Immature natural killer cell (primary cell): Measurements from ENCODE around the gene KRT222. TPM values are rescaled to one million over a fixed set of nuclear protein-coding genes. Genes with fewer than 3 reads are reported as not detected.
A peak's percentile ranks its signal among the peaks of the same experiment; 100 is the strongest.

Source experiments
- DNase-seq, 3 donors: peaks; one replicate each; pipeline ENCODE4 v3.0.0; 2022; ENCODE audit warnings: mixed read lengths in 1 of 3
- H3K27ac Mint-ChIP-seq, 6 donors: one replicate each; pipeline ENCODE4 v1.8.0; 2020; ENCODE audit warnings: mixed read lengths in 6 of 6, mild to moderate bottlenecking in 5 of 6, inconsistent platforms in 4 of 6, moderate library complexity in 3 of 6
- H3K27me3 Mint-ChIP-seq, 3 donors: one replicate each; pipeline ENCODE4 v1.8.0; 2020 to 2021; ENCODE audit warnings: low read depth in 3 of 3, mild to moderate bottlenecking in 3 of 3, mixed read lengths in 3 of 3, moderate library complexity in 3 of 3, inconsistent platforms in 1 of 3
- H3K36me3 Mint-ChIP-seq, 3 donors: one replicate each; pipeline ENCODE4 v1.8.0; 2020; ENCODE audit warnings: mixed read lengths in 3 of 3, inconsistent platforms in 2 of 3, mild to moderate bottlenecking in 2 of 3
- H3K4me1 Mint-ChIP-seq, 2 donors: one replicate each; pipeline ENCODE4 v1.8.0; 2020; ENCODE audit warnings: inconsistent platforms in 2 of 2, mild to moderate bottlenecking in 2 of 2, mixed read lengths in 2 of 2, moderate library complexity in 1 of 2
- H3K4me3 Mint-ChIP-seq, 5 donors: one replicate each; pipeline ENCODE4 v1.8.0; 2020; ENCODE audit warnings: mild to moderate bottlenecking in 5 of 5, mixed read lengths in 5 of 5, inconsistent platforms in 3 of 5, moderate library complexity in 3 of 5
- H3K9me3 Mint-ChIP-seq, 6 donors: one replicate each; pipeline ENCODE4 v1.8.0; 2020; ENCODE audit warnings: mild to moderate bottlenecking in 6 of 6, mixed read lengths in 6 of 6, inconsistent platforms in 4 of 6, moderate library complexity in 3 of 6
- polyA plus RNA-seq, 3 donors: library from polyadenylated mRNA; unstranded; fragments of 300-500 nt; fragmentation: Illumina TruSeq; gene quantifications; one replicate each; pipeline ENCODE4 v1.2.3, GENCODE V29; 2021

The KRT222 gene
- polyA plus RNA-seq, 3 donors from 2014 or later, result not detected

DNA sequence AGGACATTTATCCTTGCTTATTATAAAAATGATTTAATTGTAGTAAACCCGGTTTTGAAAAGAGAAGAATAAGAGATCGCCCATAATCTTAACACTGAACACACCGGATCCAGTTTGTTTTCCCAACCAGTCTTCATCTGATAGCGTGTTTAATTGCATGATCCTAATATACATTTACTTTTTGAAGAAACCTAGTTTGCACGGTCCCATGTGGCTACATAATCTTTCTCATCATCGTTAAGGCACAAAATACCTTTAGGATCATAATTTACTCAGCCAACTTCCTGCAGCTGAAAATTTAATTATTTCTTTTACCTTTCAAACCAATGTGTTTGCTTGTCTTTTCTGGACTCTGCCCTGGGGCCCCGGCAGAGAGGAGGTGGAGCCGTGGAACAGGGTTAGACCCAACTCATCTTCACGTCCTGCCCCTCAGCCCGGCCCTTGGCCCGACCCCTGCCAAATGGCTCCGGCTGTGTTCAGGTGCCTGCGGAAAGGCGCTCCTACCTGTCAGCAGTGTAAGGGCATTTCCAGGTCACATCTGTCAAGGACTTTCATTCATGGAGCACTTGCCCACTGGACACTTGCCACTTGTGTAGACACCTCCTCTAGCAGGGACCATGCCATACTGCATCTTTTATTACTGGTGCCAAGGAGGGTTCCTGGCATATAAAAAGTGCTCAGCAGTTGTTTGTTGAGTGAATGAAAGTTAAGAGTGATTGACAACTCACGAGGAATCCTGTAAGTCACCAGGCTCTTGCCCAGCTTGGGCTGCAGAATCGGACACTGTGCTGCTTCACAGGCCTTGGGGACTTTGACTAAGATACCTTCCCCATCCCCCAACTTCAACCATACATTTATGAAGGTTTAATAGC is 46.0 kb downstream of the KRT222 start:
- Mint-ChIP-seq H3K27me3 (peaks cover 1 to 9% (median 9%) of the 10 kb centered on the region in 3 donors), H3K36me3 (no peaks in the 10 kb centered on the region), H3K4me1 (peaks cover 21 to 31% of the 10 kb centered on the region in 2 donors), H3K4me3 (peak overlapping the region in 1 of 5 donors; percentile 82), H3K27ac (no peak overlapping the region), H3K9me3 (no peaks in the 10 kb centered on the region)
- DNase-seq, result no peak

DNA sequence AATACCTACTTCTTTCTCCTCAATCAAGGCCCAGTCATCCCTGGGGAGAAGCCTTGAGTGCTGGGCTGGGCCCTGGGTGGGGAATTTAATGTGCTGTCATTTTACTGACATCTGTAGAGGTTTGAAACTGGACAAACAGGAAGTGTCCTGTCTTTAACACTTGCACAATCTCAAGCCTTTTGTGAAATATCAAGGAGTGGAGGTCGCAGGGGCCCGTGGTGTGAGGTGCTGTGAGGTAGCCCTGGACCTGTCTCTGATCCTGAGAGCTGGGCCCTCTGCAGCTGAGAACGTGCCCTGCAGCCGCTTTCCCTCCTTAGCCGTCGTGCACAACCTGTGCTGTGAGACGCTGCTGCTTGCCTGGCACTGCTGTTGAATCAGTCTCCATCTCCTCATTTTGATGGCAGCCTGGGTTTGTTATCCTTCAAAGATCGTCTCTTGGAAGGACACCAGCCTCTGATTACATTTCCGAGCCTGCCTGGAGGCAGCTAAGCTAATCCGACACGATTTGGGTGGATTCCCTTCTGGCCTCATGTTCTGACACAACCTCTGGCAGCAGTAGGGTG is 47.2 kb downstream of the KRT222 start:
- peaks cover 1 to 10% (median 9%) of the 10 kb centered on the region in 3 donors for H3K27me3 Mint-ChIP-seq
- H3K27ac Mint-ChIP-seq, result peak overlapping the region in 1 of 6 donors; percentile 45
- no peaks in the 10 kb centered on the region for H3K9me3 Mint-ChIP-seq
- no peaks in the 10 kb centered on the region for H3K36me3 Mint-ChIP-seq
- no peak overlapping the region for H3K4me3 Mint-ChIP-seq
- H3K4me1 Mint-ChIP-seq, result peaks cover 17 to 26% of the 10 kb centered on the region in 2 donors
- no peak for DNase-seq

DNA sequence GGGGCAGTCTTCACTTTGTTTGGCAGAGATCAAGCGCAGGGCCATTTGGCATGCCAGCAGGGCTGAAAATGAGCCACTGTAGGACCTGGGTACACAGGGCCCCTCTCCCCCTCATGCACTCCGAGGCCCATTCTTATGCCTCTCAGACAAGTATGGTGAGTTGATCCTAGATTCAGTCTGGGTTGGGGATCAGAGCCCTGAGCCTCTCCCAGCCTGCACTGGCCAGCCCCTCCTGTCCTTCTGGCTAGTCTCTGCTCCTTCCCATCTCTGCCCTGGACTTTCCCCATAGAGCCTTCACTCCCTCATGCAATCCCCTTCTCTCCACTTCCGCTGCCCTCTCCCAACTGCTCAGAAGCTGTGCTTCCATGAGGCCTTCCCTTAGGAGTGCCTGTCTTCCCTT is 48.4 kb downstream of the KRT222 start:
- Mint-ChIP-seq H3K4me3 (no peak overlapping the region), H3K4me1 (peaks cover 8 to 16% of the 10 kb centered on the region in 2 donors), H3K27me3 (peaks cover 0 to 10% (median 9%) of the 10 kb centered on the region in 3 donors), H3K36me3 (no peaks in the 10 kb centered on the region), H3K27ac (peak overlapping the region in 1 of 6 donors; percentile 13), H3K9me3 (no peaks in the 10 kb centered on the region)
- no peak for DNase-seq

DNA sequence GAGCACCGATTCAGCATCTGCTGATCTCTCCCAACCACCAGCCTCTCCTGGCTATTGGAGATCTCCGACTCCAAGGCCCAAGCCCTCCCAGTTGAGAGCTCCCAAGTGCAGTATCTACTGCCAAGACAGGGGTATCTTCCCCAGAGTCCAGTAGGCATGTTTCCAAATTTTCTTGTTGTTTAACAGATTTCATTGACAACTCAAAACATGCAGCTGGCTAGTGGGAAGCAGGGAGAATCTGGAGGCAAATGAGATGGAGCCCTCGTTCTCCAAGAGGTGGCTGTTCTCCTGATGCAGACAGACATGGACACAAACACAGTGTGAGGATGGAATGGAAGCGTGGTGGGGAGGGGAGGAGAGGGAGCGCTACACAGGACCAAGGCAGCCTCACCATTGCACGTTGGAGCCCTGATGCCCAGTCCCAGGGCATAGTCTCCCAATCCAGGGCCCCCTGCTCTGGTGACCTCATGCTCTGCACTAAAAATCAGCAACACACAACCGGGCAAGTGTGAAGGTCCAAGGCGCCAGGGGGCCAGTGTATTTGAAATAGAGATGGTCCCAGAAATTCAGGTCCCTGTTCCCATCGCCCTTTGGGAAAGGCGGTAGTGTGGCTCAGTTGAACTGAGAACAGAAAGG is 49.0 kb downstream of the KRT222 start:
- Mint-ChIP-seq H3K9me3 (no peaks in the 10 kb centered on the region), H3K4me1 (peaks cover 8 to 16% of the 10 kb centered on the region in 2 donors), H3K36me3 (no peaks in the 10 kb centered on the region), H3K27ac (peak overlapping the region in 2 of 6 donors; percentile 42 to 74), H3K4me3 (no peak overlapping the region), H3K27me3 (peaks cover 0 to 10% (median 9%) of the 10 kb centered on the region in 3 donors)
- no peak for DNase-seq

DNA sequence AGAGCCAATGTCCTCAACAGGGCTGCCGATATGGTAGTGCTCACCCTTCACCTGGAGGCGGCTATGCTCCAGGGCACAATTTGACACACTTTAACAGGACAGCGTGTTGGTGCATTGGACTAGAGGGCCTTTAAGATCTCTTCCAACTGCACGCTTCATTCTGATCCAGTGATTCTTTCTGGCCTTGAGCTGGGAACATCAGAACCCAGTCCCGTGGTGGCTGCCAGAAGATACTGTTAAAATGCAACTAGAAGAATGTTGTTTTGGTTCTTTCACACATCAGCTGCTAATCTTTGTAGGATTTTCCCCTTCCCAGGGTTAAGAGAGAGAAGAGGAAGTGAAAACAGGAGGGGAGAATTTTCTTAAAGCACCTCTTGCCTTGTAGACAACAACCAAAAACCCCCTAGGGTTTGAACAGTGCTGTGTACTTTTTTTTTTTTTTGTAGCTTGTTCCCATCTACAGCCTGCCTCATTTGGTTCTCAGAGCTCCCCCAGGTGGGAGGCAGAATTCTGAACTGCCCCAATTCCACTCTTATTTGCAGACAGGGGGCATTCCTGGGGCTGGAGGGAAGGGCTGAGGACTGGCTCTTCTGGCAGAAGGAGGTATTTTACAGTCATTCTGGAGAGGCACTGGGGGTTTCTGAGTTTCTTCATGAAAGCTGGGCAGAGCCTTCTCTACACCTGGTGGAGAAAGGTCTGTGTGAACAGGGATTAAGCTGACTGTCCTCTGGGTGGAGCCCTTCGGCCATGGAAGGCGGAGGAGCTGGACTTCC is 49.7 kb downstream of the KRT222 start:
- H3K36me3 Mint-ChIP-seq, result no peaks in the 10 kb centered on the region
- no peaks in the 10 kb centered on the region for H3K9me3 Mint-ChIP-seq
- H3K27ac Mint-ChIP-seq, result peak overlapping the region in 2 of 6 donors; percentile 37 to 76
- H3K27me3 Mint-ChIP-seq, result peaks cover 2 to 10% (median 8%) of the 10 kb centered on the region in 3 donors
- H3K4me1 Mint-ChIP-seq, result peaks cover 7 to 13% of the 10 kb centered on the region in 2 donors
- DNase-seq, result no peak
- H3K4me3 Mint-ChIP-seq, result no peak overlapping the region

DNA sequence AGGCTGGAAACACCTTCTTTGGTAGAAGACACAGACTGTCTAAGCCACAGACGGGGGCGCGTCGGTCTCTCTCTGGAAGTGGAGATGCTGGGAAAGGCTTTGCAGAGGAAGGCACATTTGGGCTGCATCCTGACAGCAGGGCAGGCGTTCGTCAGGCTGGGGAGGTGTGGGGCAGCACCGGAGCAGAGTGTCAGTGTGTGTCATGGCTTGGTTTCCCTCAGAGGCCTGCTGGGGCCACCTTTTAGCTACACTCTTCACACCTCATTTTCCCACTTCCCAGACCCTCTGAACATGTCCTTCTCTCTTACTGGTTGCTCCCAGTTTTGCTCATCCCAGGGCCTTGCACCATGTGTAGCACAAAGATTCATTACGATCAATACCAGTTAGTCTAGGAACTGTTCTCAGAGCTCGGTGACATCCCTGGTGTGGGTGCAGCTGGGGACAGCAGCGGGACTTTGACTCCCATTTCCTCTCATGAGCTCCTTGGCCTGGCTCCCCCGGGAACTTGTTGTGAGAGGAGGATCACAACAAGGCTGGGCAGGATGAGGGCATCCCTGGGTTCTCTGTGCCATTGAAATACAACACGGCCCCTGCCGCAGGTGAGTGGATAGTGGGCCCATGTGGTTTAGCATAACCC is 50.4 kb downstream of the KRT222 start:
- Mint-ChIP-seq H3K27ac (no peak overlapping the region), H3K9me3 (no peaks in the 10 kb centered on the region), H3K4me3 (no peak overlapping the region), H3K27me3 (peaks cover 2 to 5% (median 4%) of the 10 kb centered on the region in 3 donors), H3K4me1 (peaks cover 1 to 7% of the 10 kb centered on the region in 2 donors), H3K36me3 (no peaks in the 10 kb centered on the region)
- no peak for DNase-seq

DNA sequence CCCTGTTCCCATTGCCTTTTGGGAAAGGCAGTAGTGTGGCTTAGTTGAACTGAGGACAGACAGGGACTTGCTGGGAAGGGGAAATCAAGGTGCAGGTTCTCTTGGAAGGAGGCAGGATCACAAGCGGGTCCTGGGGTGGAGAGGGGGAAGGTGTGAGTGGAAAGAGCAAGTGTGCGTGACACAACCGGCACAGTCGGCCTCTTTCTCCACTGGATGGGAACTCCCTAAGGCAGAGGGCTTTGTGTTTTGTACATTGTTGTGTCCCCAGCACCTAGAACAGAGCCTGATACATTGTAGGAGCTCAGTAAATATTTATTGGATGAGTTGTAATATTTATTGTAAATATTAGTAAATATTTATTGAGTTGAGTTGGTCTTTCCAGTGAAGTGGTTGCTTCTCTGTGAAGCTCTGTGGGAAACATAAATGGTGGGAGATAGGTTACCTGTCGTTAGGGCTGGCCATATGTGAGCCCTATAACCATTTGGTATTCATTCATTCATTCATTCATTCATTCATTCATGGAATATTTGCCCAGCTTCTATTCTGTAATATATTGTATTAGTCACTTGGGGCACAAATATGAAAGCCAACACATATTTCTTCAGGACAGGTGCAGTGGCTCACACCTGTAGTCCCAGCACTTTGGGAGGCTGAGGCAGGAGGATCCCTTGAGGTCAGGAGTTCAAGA is 51.4 kb downstream of the KRT222 start:
- peak overlapping the region in 1 of 5 donors; percentile 60 for H3K4me3 Mint-ChIP-seq
- H3K9me3 Mint-ChIP-seq, result no peaks in the 10 kb centered on the region
- H3K4me1 Mint-ChIP-seq, result peaks cover 8 to 16% of the 10 kb centered on the region in 2 donors
- peak overlapping the region in 4 of 6 donors; percentile 28 to 90 (median 62) for H3K27ac Mint-ChIP-seq
- DNase-seq, result no peak
- no peaks in the 10 kb centered on the region for H3K36me3 Mint-ChIP-seq
- peaks cover 0 to 6% (median 2%) of the 10 kb centered on the region in 3 donors for H3K27me3 Mint-ChIP-seq

DNA sequence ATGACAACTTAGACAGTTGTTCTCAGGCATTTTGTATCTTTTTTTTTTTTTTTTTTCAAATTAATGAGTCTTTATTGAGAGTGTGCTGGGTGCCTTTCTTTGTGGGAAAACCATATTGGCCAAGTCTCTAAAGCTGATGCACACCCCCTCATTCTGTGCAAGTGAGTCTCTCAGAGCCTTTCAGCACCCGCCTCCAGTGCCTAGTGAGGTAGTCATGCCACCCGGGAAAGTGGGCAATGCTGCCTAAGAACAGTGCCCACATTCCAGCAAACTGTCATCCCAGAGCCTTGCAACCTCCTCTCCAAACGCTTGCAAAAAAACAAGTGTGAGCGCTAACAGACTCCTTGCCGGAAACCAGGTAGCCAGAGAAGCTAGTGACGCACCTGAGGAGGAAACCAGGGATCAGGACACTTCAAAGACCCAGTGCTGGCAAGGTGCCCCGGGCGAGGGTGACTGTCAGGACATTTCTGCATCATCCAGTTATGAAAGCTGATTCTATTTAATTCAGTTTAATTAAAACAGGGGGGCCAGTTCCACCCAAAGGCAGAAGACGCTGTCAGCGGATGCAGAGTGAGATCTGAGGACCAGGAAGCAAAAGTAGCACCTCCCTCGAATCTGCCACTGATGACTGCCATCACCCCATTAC is 52.3 kb downstream of the KRT222 start:
- peak overlapping the region in 1 of 5 donors; percentile 60 for H3K4me3 Mint-ChIP-seq
- peaks cover 17 to 25% of the 10 kb centered on the region in 2 donors for H3K4me1 Mint-ChIP-seq
- H3K9me3 Mint-ChIP-seq, result no peaks in the 10 kb centered on the region
- H3K36me3 Mint-ChIP-seq, result no peaks in the 10 kb centered on the region
- H3K27me3 Mint-ChIP-seq, result peaks cover 3 to 6% (median 3%) of the 10 kb centered on the region in 3 donors
- DNase-seq, result peak in 1 of 3 donors; percentile 30
- H3K27ac Mint-ChIP-seq, result peak overlapping the region in 2 of 6 donors; percentile 81 to 90

DNA sequence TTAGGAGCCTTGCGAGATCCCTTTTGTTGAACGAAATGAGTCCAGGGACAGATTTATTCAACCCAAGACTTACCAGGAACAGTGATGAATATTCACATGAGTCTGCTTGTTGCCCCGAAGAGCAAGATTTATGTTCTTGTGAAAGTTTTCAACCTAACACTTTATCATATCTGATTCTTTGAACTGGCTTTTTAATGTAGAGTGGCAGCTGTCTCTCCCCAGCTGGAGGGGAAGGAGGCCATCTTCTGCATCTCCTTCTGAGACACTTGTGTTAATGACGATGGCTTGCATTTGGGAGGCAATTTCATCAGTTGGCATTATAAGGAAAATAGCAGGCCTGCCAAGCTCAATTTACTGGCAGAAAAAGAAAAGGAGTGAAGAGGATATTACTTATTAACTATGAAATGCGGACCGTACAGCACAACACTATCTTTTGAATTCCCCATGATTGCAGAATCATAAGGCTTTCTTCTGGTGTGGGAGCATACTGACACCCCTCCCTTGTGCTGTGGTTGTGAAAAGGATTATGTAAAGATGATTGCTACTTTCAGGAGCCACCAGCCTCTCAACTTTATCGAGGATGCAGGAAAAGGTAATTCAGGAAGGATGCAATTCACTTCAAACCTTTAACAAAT is 53.0 kb downstream of the KRT222 start:
- Mint-ChIP-seq H3K36me3 (no peaks in the 10 kb centered on the region), H3K4me3 (peak overlapping the region in 1 of 5 donors; percentile 36), H3K9me3 (no peaks in the 10 kb centered on the region), H3K27me3 (peaks cover 3 to 4% (median 3%) of the 10 kb centered on the region in 3 donors), H3K27ac (peak overlapping the region in 5 of 6 donors; percentile 14 to 85 (median 47)), H3K4me1 (peaks cover 25 to 32% of the 10 kb centered on the region in 2 donors)
- no peak for DNase-seq

DNA sequence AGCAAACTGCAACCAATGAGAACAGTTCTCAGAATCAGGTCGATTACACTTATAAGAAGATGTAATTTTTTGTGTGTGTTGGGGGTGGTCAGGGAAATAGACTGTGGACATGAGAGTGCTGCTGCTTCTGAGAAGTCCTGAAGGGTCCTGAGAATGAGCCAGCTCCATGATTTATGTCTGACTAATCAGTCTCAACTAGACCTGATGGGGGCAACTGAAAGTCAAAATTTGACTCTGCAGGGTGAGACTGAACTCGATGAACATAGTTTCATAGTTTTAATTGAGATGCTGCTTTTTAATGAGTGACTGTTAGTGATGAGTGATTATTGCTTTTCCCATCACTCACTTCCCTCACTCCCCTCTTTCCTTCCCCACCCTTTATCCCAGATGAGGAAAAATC is 54.6 kb downstream of the KRT222 start:
- Mint-ChIP-seq H3K27me3 (peaks cover 3 to 4% (median 3%) of the 10 kb centered on the region in 3 donors), H3K9me3 (no peaks in the 10 kb centered on the region), H3K4me1 (peaks cover 34 to 47% of the 10 kb centered on the region in 2 donors), H3K27ac (peak overlapping the region; percentile 22 to 90 (median 75)), H3K4me3 (no peak overlapping the region), H3K36me3 (no peaks in the 10 kb centered on the region)
- no peak for DNase-seq

DNA sequence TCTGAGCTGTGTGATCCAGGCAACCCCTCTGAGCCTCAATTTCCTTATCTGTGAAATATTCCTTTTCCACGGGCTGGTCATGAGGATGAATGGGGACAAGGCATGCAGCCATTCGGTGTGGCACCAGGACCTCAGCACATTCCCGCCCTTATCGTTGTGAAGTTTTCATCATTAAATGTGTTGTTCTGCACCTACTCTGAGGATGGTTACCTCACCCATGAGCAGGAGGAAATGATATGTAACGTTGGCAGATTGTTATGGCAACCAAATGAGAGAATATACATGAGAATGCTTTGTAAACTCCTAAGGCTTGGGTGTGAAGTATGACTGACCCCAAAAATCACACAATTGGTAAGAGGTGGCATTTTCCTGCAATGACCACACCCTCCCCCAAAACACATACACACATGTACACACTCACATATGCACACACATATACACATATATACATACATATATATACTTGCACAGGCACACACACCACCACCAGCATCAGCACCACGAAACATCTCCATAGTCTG is 56.9 kb downstream of the KRT222 start:
- Mint-ChIP-seq H3K4me3 (peak overlapping the region; percentile 66 to 79 (median 76)), H3K9me3 (no peaks in the 10 kb centered on the region), H3K36me3 (no peaks in the 10 kb centered on the region), H3K4me1 (peaks cover 38 to 48% of the 10 kb centered on the region in 2 donors), H3K27ac (peak overlapping the region; percentile 85 to 95 (median 94)), H3K27me3 (peaks cover 2 to 5% (median 3%) of the 10 kb centered on the region in 3 donors)
- peak; percentile 74 to 84 (median 80) for DNase-seq
